Activated naive CD4-positive, alpha-beta T cell treated with anti-CD3 and anti-CD28 coated beads, Interleukin-2, amount 50 U/mL, for 16 hours (primary cell): ENCODE measurements around the gene KRTAP5-1.

Source experiments
- DNase-seq: peaks from one replicate; pipeline ENCODE4 v3.0.0-alpha.2; 2020

KRTAP5-1 gene

GRCh38 chr11:1558775-1559110 is 26.3 kb downstream of the KRTAP5-1 start:
- DNase-seq, result no peak

GRCh38 chr11:1557904-1558774 is 26.9 kb downstream of the KRTAP5-1 start:
- no peak for DNase-seq

- DNase-seq, result no peak
These were observed 27.8 kb downstream of the KRTAP5-1 start for GRCh38 chr11:1557051-1557884.

- no peak for DNase-seq
These were observed 28.7 kb downstream of the KRTAP5-1 start for GRCh38 chr11:1556278-1556902.

- DNase-seq, result no peak
These were observed 29.4 kb downstream of the KRTAP5-1 start for GRCh38 chr11:1555713-1556153.

GRCh38 chr11:1554981-1555712 is 29.9 kb downstream of the KRTAP5-1 start:
- DNase-seq, result no peak

- DNase-seq, result no peak
These were observed 31.1 kb downstream of the KRTAP5-1 start for GRCh38 chr11:1553808-1554594.

- DNase-seq, result no peak
These were observed 35.4 kb downstream of the KRTAP5-1 start for GRCh38 chr11:1549338-1550330.

GRCh38 chr11:1548221-1549070 is 36.6 kb downstream of the KRTAP5-1 start:
- DNase-seq, result no peak

- DNase-seq, result no peak
These were observed 37.5 kb downstream of the KRTAP5-1 start for GRCh38 chr11:1547467-1548098.

GRCh38 chr11:1546536-1547466 is 38.3 kb downstream of the KRTAP5-1 start:
- DNase-seq, result peak; percentile 60

- DNase-seq, result no peak
These were observed 39.0 kb downstream of the KRTAP5-1 start for GRCh38 chr11:1546077-1546535.

- no peak for DNase-seq
These were observed 39.7 kb downstream of the KRTAP5-1 start for GRCh38 chr11:1545432-1545831.

GRCh38 chr11:1544536-1544935 is 40.5 kb downstream of the KRTAP5-1 start:
- no peak for DNase-seq

- no peak for DNase-seq
These were observed 41.3 kb downstream of the KRTAP5-1 start for GRCh38 chr11:1543606-1544263.

GRCh38 chr11:1542267-1542666 is 42.8 kb downstream of the KRTAP5-1 start:
- no peak for DNase-seq

GRCh38 chr11:1541474-1542204 is 43.4 kb downstream of the KRTAP5-1 start:
- no peak for DNase-seq
